Activated T-cell treated with anti-CD3 and anti-CD28 coated beads for 1 hour (primary cell): ENCODE measurements around the gene EPGN.

Experiments used
- DNase-seq: peaks from one replicate; pipeline ENCODE4 v3.0.0-alpha.2; 2020; ENCODE audit warnings: low read depth

EPGN gene

DNA sequence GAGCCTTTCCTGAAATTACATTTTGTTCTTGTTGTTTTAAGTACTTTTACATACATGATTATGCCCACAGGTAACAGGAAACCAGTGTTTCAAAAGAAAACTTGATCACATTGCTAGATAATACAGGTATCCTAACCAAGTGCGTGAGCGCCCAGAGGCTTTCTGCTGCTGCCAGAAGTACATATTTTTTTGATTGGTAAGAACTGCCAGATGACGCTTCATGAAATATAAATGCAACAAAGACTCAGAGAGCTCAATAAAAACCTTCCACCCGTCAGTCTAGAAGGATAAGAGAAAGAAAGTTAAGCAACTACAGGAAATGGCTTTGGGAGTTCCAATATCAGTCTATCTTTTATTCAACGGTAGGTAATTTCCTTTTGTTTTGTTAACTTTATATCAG lies at the start of gene EPGN:
Gene EPGN, plus strand, starts transcription at position 256 of the 400 bp plus-strand sequence. Its CDS starts 64 bp downstream, at position 320.
- DNase-seq = no peak

GRCh38 chr4:74258963-74259362 lies 49.3 kb upstream of the EPGN start:
- no peak for DNase-seq

DNA sequence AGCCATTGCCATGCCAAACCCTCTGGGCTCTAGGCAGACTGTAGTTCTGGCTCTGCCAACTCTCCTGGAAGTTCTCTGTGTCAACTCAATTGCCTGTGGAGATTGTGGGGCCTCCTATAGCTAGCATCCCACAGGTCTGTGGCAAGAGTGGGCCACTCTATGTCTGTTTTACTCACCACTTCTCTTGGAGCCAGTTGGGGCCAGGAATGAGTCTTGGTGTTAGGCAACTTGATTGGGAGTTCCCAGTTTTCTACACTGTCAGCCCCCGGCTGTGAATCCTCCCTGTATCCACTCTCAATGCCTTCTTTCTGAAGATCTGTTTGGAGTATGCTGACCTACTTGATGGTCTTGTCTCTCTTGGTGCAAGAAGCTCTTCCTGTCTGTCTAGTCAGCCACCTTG lies 48.2 kb upstream of the EPGN start:
- DNase-seq = no peak

DNA sequence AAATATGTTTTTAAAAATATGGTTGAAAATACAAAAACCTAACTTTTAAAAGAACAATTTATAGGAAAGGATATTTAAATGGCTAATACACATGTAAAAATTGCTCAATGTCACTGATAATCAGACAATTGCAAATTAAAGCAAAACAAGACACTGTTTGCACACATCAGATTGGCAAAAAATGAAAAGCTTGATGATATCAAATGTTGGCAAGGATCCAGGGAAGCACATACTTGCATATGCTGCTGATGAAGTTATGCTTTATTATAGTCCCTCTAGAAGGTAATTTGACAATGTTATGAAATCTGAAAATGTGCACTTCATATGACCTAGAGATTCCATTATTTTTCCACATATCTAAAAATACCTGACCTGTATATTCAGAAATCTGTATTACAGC lies 45.7 kb upstream of the EPGN start:
- DNase-seq = no peak

DNA sequence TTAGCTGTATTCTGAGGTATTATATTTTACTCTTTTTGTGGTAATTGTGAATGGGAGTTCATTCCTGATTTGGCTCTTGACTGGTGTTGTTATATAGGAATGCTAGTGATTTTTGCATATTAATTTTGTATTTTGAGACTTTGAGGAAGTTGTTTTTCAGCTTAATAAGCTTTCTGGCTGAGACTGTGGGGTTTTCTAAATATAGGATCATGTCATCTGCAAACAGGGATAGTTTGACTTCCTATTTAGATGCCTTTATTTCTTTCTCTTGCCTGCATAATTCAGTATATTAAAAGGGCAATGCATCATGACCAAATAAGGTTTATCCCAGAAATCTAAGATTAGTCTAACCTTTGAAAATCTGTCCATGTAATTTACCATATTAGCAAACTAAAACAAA lies 44.7 kb upstream of the EPGN start:
- no peak for DNase-seq

DNA sequence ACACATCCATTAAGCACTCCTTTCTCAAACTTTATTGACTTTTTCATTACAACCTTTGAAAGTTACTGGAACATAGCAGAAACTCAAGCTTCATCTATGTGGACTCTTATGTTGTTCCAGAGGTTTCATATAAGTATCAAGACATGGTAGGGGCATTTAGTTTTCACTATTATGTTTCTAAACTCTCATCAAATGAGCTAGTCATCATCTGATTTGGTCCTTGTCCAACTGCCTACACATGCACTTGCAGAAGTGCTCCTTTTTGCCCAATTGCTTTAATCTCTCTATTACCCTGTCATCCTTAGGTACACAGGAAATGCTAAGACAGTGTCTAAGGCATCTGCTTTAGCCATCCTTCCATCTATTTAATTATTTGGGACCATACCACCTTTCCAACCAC lies 42.2 kb upstream of the EPGN start:
- DNase-seq = no peak

DNA sequence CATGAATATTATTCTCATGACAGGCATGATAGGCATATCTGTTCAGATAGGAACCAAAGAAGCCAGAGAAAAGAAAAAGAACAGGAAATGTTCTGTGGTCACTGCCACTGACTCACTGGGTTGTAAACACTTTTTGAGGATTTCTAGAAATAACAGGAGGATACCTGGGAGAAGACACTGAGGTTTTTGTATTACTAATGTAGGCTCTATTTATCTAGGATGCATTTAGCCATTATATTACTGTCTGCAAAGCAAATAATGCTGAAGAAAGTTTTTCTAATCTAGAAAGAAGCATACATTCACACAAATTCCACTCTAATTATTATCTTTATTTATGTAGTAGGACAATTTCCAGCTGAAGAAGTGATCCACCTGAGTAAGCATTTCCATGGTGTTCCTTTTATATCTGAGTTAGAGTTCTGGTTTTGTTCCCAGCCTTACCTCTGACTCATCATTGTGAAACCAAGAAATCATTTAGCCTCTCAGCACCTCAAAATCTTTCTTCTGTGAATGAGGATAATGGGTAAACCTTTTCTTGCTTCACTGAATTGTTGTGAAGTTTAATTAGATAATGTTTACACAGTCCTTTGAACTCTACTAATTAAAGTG lies 40.2 kb upstream of the EPGN start:
- no peak for DNase-seq

DNA sequence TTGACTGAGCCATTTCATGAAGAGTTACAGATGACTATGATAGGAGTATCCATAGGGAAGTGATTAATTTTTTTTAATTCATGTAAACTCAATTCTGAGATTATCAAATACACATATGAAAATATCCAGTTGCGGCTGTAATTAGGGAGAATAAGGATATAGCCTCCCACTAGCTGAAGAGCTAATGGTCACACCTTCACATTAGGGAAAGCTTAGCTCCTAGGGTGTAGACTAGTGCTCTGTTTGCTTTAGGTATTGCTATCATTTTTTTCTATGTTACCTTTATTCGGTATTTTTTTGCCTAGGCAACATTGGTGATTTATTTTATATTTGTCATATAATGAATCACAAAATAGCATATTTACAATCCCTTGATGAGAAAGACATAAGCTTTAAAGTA lies 39.6 kb upstream of the EPGN start:
- no peak for DNase-seq

DNA sequence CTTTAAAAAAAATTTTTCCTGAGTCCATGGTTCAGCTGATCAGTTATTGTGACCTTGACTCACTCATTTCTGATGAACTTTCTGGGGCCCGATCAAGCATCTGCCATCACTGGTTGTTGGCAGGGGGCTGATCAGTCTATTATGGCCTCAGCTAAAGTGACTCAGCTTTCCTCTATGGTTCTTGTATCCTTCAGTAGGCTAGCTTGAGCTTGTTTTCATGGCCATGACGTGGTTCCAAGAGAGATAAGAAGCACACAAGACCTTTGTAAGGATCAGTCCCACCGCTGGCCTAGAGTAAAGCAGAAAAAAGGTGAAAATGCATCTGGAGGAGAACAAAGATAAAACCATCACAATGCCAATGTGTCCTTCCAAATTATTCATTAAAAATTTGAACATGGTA lies 29.8 kb upstream of the EPGN start:
- DNase-seq = no peak

DNA sequence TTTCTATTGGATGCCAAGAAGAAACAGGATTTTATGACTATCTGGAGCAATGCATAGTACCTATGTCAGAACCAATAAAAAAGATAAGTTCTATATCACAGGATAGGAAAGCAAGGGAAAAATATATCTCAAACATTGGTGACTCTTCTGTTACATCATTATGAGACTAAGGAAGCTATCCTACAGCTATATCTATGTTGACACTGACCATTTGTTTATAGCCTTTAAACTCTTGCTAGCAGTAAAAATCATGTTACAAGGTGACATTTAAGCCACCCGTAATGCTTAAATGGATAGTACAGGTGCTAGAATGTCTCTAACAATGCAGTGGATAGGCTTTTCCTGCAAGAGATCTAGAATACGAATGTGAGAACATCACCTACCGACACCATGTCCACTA lies 28.6 kb upstream of the EPGN start:
- no peak for DNase-seq

- no peak for DNase-seq
Observed at GRCh38 chr4:74282926-74283325, 25.3 kb upstream of the EPGN start.

DNA sequence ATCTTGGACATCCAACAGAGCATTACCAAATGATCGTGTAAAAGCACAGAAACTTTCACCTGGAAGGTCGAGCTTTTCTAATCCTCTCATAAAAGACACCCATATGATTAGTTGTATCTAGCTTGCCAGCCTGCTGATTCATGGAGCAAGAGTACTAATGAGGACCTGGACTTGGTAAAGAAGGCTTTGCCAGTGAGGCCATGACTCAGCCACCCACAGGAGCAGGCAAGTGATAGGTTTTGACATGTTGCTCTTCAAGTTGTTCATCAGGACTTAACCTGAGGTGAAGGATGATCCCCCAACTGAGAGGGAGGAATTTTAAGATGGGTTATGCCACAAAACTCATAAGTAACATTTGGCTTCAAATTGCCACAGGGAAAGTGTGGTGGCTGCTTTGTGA lies 24.7 kb upstream of the EPGN start:
- no peak for DNase-seq

DNA sequence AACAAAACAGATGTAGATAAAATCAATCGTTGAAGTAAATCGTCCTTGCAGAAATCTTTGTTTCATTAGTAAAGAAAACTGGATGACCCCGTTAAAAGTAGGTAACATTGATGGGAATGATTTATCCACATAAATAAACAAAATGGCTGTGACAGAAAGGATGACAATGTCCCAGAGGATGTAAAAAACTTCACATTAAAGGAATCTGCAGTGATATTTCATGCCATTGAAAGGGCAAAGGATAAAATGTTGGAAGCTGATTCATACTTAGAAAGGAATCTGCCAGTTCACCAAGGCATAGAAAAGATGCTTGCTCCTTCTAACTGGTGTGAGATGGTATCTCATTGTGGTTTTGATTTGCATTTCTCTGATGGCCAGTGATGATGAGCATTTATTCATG lies 24.2 kb upstream of the EPGN start:
- no peak for DNase-seq

GRCh38 chr4:74287164-74287563 lies 21.1 kb upstream of the EPGN start:
- DNase-seq = no peak

- no peak for DNase-seq
Observed at GRCh38 chr4:74287791-74288190, 20.5 kb upstream of the EPGN start.

- DNase-seq = no peak
Observed at GRCh38 chr4:74291471-74291870, 16.8 kb upstream of the EPGN start.

- no peak for DNase-seq
Observed at GRCh38 chr4:74292111-74292870, 16.0 kb upstream of the EPGN start.

DNA sequence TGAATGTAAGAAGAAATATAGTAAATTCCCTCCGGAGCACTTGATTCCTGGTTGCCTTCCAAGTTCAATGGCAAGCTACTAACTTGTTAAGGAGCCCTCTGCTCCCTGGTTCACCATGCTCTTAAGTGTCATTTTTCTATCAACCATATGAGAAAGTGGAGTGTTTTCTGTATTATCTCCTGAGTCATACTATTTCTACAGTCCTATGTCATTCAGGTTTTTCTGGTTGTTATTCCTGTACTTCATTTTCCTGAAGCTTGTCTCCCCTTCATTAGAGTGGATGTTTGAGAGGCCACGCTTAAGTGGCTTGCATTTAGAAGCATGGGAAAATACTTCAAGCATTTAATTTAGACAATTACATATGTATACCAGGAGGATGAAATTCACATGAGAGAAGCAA lies 14.7 kb upstream of the EPGN start:
- no peak for DNase-seq

DNA sequence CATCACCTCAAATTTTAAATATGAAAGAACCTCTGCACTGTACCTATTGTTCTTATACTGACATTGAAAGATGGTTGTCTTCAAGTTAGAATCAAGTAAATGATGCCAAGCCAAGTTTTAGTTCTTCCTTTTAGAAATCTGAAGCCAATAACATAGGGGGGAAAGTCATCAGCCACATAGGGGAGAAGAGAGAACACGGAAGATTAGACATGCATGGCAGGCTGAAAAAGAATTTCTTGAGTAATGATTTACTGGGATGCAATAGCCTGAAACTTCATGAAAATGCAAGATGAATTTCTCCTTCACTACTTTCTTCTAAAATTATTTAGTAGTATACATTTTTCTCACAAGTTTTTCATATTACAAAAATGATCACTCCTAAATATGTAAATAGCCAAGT lies 13.6 kb upstream of the EPGN start:
- no peak for DNase-seq

GRCh38 chr4:74297539-74297938 lies 10.7 kb upstream of the EPGN start:
- DNase-seq = no peak

GRCh38 chr4:74304095-74304625 lies 4.1 kb upstream of the EPGN start:
- no peak for DNase-seq

GRCh38 chr4:74305000-74305399 lies 3.3 kb upstream of the EPGN start:
- DNase-seq = no peak

GRCh38 chr4:74307170-74307569 lies 1.1 kb upstream of the EPGN start:
- DNase-seq = no peak

- DNase-seq = no peak
Observed at GRCh38 chr4:74309223-74309622, 953 bp downstream of the EPGN start.
